ENCODE data around the gene TIMP3. TPM values are rescaled to one million over a fixed set of nuclear protein-coding genes. Genes with fewer than 3 reads are reported as not detected.

TIMP3 gene
- polyA plus RNA-seq, 1 donor (not counting 4 experiments of a cell fraction or from before 2014, with no cell fraction given), result 34.3 TPM

- Histone ChIP-seq H4K20me1 (ENCODE audit: control insufficient read depth, extremely low read depth, insufficient read depth, low read length) (no peaks in the 10 kb centered on the region), H3K4me2 (ENCODE audit: control insufficient read depth, extremely low read depth, insufficient read depth, low read depth, low read length) (no peak overlapping the region), H3K4me3 (ENCODE audit: control insufficient read depth in 2 of 3, extremely low read depth in 1 of 3, insufficient read depth in 2 of 3, low read depth in 1 of 3, low read length in 3 of 3) (no peak overlapping the region), H3K4me1 (ENCODE audit: control insufficient read depth, extremely low read depth, insufficient read depth, low read length) (no peaks in the 10 kb centered on the region), H3K9ac (ENCODE audit: control insufficient read depth, extremely low read depth, insufficient read depth, low read length) (no peak overlapping the region), H2AFZ (ENCODE audit: control insufficient read depth, low read length) (no peak overlapping the region), H3K27me3 (ENCODE audit: control insufficient read depth, extremely low read depth, insufficient read depth, low read length) (no peaks in the 10 kb centered on the region), H3K36me3 (ENCODE audit: control insufficient read depth in 2 of 2, extremely low read depth in 1 of 2, insufficient read depth in 2 of 2, low read length in 2 of 2) (no peaks in the 10 kb centered on the region), H3K9me1 (ENCODE audit: control insufficient read depth, extremely low read depth, insufficient read depth, low read length) (no peaks in the 10 kb centered on the region), H3K79me2 (ENCODE audit: control insufficient read depth, insufficient read depth, low read length) (no peaks in the 10 kb centered on the region), H3K9me3 (ENCODE audit: control insufficient read depth, low read depth, low read length) (no peaks in the 10 kb centered on the region), H3K27ac (ENCODE audit: control insufficient read depth, insufficient read depth, low read length) (no peak overlapping the region)
- FAIRE-seq, result no peak
- dilution Hi-C loops (cut with MboI; ENCODE audit: extremely low pct_ligation_motif_present, low sequenced_read_pairs), result no loop called here
- no peak for TF ChIP-seq EZH2 (IDR thresholded peaks at IDR 0.05; ENCODE audit: low read length)
- TF ChIP-seq CTCF (optimal IDR thresholded peaks at IDR 0.05 in 1 of 3, IDR thresholded peaks at IDR 0.05 in 1 of 3, conservative IDR thresholded peaks at IDR 0.05 in 1 of 3; ENCODE audit: extremely low read depth in 1 of 3, insufficient read depth in 2 of 3, low read length in 3 of 3), result no peak
- no peak for DNase-seq (ENCODE audit: low read depth, low spot score)
These were observed 108.9 kb downstream of the TIMP3 start for GRCh38 chr22:32910429-32910772.

GRCh38 chr22:32911503-32911902 lies 110.0 kb downstream of the TIMP3 start:
- Histone ChIP-seq H3K79me2 (ENCODE audit: control insufficient read depth, insufficient read depth, low read length) (no peaks in the 10 kb centered on the region), H3K4me2 (ENCODE audit: control insufficient read depth, extremely low read depth, insufficient read depth, low read depth, low read length) (no peak overlapping the region), H3K36me3 (ENCODE audit: control insufficient read depth in 2 of 2, extremely low read depth in 1 of 2, insufficient read depth in 2 of 2, low read length in 2 of 2) (no peaks in the 10 kb centered on the region), H3K9ac (ENCODE audit: control insufficient read depth, extremely low read depth, insufficient read depth, low read length) (no peak overlapping the region), H3K4me1 (ENCODE audit: control insufficient read depth, extremely low read depth, insufficient read depth, low read length) (no peaks in the 10 kb centered on the region), H3K9me3 (ENCODE audit: control insufficient read depth, low read depth, low read length) (peaks cover 2% of the 10 kb centered on the region), H3K9me1 (ENCODE audit: control insufficient read depth, extremely low read depth, insufficient read depth, low read length) (no peaks in the 10 kb centered on the region), H4K20me1 (ENCODE audit: control insufficient read depth, extremely low read depth, insufficient read depth, low read length) (no peaks in the 10 kb centered on the region), H3K27ac (ENCODE audit: control insufficient read depth, insufficient read depth, low read length) (no peak overlapping the region), H3K27me3 (ENCODE audit: control insufficient read depth, extremely low read depth, insufficient read depth, low read length) (no peaks in the 10 kb centered on the region), H3K4me3 (ENCODE audit: control insufficient read depth in 2 of 3, extremely low read depth in 1 of 3, insufficient read depth in 2 of 3, low read depth in 1 of 3, low read length in 3 of 3) (no peak overlapping the region), H2AFZ (ENCODE audit: control insufficient read depth, low read length) (no peak overlapping the region)
- no peak for TF ChIP-seq EZH2 (IDR thresholded peaks at IDR 0.05; ENCODE audit: low read length)
- no peak for TF ChIP-seq CTCF (optimal IDR thresholded peaks at IDR 0.05 in 1 of 3, IDR thresholded peaks at IDR 0.05 in 1 of 3, conservative IDR thresholded peaks at IDR 0.05 in 1 of 3; ENCODE audit: extremely low read depth in 1 of 3, insufficient read depth in 2 of 3, low read length in 3 of 3)
- DNase-seq (ENCODE audit: low read depth, low spot score), result no peak
- dilution Hi-C loops (cut with MboI; ENCODE audit: extremely low pct_ligation_motif_present, low sequenced_read_pairs), result no loop called here
- FAIRE-seq, result no peak
